ENCODE results near the gene MB.

Gene MB

DNA sequence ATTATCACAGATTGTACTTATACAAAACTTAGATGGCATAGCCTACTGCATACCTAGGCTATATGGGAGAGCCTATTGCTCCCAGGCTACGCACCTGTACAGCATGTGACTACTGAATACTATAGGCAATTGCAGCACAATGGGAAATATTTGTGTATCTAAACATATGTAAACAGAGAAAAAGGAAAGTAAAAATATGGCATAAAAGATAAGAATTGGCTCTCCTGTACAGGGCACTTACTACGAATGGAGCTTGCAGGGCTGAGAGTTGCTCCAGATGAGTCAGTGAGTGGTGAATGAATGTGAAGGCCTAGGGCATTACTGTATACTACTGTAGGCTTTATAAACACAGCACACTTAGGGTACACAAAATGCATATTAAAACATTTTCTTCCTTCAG is 44.3 kb upstream of the MB start:
- Histone ChIP-seq H3K79me2 (ENCODE audit: insufficient read depth, low read depth) (no peaks in the 10 kb centered on the region), H4K20me1 (ENCODE audit: insufficient read depth) (no peaks in the 10 kb centered on the region), H3K27ac (no peak overlapping the region), H3K4me1 (ENCODE audit: low read depth, poor library complexity, severe bottlenecking) (peaks cover 5% of the 10 kb centered on the region), H3K27me3 (ENCODE audit: insufficient read depth, low read depth) (no peaks in the 10 kb centered on the region), H3K36me3 (ENCODE audit: insufficient read depth) (no peaks in the 10 kb centered on the region), H3K9ac (no peak overlapping the region), H3K4me2 (no peak overlapping the region), H2AFZ (ENCODE audit: low read depth) (no peak overlapping the region), H3K4me3 (IDR thresholded peaks at IDR 0.05; ENCODE audit: insufficient read depth, low read depth, low read length) (no peak overlapping the region)
- TF ChIP-seq, protein P1, sequence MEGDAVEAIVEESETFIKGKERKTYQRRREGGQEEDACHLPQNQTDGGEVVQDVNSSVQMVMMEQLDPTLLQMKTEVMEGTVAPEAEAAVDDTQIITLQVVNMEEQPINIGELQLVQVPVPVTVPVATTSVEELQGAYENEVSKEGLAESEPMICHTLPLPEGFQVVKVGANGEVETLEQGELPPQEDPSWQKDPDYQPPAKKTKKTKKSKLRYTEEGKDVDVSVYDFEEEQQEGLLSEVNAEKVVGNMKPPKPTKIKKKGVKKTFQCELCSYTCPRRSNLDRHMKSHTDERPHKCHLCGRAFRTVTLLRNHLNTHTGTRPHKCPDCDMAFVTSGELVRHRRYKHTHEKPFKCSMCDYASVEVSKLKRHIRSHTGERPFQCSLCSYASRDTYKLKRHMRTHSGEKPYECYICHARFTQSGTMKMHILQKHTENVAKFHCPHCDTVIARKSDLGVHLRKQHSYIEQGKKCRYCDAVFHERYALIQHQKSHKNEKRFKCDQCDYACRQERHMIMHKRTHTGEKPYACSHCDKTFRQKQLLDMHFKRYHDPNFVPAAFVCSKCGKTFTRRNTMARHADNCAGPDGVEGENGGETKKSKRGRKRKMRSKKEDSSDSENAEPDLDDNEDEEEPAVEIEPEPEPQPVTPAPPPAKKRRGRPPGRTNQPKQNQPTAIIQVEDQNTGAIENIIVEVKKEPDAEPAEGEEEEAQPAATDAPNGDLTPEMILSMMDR (conservative IDR thresholded peaks at IDR 0.05; ENCODE audit: low read depth, low read length), result no peak

DNA sequence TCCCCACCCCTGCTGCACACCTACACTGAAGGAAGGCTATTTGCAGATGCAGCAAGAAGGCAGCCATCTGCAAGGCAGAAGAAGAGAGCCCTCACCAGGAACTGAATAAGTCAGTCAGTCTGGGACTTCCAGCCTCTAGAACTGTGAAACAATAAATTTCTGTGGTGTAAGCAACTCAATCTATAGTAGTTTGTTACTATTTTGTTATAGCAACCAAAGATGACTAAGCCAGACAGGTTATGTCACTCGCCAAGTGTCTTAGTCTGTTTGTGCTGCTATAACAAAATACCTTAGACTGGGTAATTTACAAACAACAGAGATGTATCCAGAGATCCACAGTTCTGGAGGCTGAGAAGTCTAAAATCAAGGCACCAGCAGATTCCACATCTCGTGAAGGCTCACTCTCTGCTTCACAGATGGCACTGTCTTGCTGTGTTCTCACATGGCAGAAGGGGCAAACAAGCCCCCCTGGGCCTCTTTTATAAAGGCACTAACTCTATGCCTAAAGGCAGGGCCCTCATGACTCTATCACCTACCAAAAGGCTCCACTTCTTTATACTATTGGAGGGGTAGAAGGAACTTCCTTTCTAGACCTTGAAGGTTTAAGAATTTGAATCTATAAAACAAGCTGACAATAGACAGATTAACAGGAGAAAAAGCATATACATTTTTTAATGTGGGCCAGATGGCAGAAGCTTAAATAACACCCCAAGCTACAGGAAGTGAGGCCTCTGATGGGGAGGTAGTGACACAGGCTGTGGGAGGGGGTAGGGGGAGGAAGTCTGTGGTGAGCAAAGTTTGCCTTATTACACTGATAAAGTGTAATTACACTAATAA is 43.4 kb upstream of the MB start:
- Histone ChIP-seq H3K27ac (no peak overlapping the region), H3K9ac (no peak overlapping the region), H3K4me3 (IDR thresholded peaks at IDR 0.05; ENCODE audit: insufficient read depth, low read depth, low read length) (no peak overlapping the region), H4K20me1 (ENCODE audit: insufficient read depth) (no peaks in the 10 kb centered on the region), H3K36me3 (ENCODE audit: insufficient read depth) (no peaks in the 10 kb centered on the region), H2AFZ (ENCODE audit: low read depth) (no peak overlapping the region), H3K4me1 (ENCODE audit: low read depth, poor library complexity, severe bottlenecking) (peaks cover 5% of the 10 kb centered on the region), H3K4me2 (no peak overlapping the region), H3K27me3 (ENCODE audit: insufficient read depth, low read depth) (no peaks in the 10 kb centered on the region), H3K79me2 (ENCODE audit: insufficient read depth, low read depth) (no peaks in the 10 kb centered on the region)
- TF ChIP-seq, protein P1 (conservative IDR thresholded peaks at IDR 0.05; ENCODE audit: low read depth, low read length), result no peak

DNA sequence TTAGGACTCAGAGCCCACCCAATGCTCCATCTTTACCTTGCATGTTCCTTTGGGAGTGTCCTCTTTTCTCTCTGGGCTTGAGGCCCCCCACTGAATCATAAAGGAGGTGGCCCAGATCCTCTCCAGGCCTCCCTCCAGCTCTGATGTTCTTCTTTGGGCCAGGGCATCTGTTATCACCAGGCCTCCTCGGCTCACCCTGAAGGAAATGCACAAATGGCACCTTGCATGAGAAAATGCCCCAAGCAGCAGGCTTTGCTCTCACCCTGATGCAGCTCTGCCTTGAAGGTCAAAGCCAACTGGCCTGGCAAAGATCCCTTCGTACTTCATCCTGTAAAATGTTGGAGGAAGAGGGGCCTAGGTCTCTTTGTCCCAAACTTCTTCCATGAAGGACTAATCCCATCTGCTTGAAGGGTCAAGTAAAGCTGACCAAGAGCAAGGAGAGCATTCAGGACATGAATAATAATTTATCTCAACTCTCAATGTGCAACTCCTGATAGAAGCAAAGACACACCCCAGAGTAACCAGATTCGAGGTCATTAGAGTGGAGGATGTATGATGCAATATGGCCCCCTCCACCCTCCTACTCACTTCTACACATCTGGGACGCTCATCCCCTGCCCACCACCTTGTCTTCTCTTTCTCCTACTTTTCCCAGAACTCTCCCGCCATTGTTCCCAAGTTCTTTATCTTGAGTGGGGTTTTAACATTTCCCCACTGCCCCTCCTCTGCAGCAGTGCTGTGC is 40.6 kb upstream of the MB start:
- H3K27ac ChIP-seq, result no peak overlapping the region
- no peaks in the 10 kb centered on the region for H4K20me1 ChIP-seq (ENCODE audit: insufficient read depth)
- H2AFZ ChIP-seq (ENCODE audit: low read depth), result no peak overlapping the region
- TF ChIP-seq, protein P1 (conservative IDR thresholded peaks at IDR 0.05; ENCODE audit: low read depth, low read length), result no peak
- peaks cover 5% of the 10 kb centered on the region for H3K4me1 ChIP-seq (ENCODE audit: low read depth, poor library complexity, severe bottlenecking)
- H3K79me2 ChIP-seq (ENCODE audit: insufficient read depth, low read depth), result no peaks in the 10 kb centered on the region
- H3K27me3 ChIP-seq (ENCODE audit: insufficient read depth, low read depth), result no peaks in the 10 kb centered on the region
- H3K4me2 ChIP-seq, result no peak overlapping the region
- no peak overlapping the region for H3K9ac ChIP-seq
- no peaks in the 10 kb centered on the region for H3K36me3 ChIP-seq (ENCODE audit: insufficient read depth)
- no peak overlapping the region for H3K4me3 ChIP-seq (IDR thresholded peaks at IDR 0.05; ENCODE audit: insufficient read depth, low read depth, low read length)

DNA sequence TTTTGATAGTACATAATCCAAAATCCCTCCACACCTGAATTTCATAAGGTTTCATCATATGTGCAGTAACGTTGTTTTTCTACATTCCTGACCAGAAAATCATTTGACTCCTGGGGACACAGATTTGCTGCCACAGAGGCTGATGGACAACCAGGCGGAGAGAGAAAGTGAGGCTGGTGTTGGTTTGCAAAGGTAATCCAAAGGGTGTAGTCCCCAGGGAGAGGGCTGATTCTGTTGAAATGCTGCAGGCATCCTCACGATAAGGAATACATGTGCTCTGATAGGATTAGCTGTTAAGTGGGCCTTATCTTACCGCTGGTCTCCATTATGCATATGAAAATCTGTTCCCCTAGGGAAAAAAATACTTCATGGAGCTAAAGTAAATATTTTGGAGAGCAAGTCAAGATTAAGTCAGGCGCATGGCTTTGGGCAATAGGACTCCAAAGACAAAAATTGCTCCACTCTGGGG is 39.2 kb upstream of the MB start:
- Histone ChIP-seq H4K20me1 (ENCODE audit: insufficient read depth) (no peaks in the 10 kb centered on the region), H3K4me2 (no peak overlapping the region), H3K27ac (no peak overlapping the region), H3K36me3 (ENCODE audit: insufficient read depth) (no peaks in the 10 kb centered on the region), H3K79me2 (ENCODE audit: insufficient read depth, low read depth) (no peaks in the 10 kb centered on the region), H3K4me3 (IDR thresholded peaks at IDR 0.05; ENCODE audit: insufficient read depth, low read depth, low read length) (no peak overlapping the region), H3K4me1 (ENCODE audit: low read depth, poor library complexity, severe bottlenecking) (peaks cover 5% of the 10 kb centered on the region), H3K27me3 (ENCODE audit: insufficient read depth, low read depth) (no peaks in the 10 kb centered on the region), H2AFZ (ENCODE audit: low read depth) (no peak overlapping the region), H3K9ac (no peak overlapping the region)
- TF ChIP-seq, protein P1 (conservative IDR thresholded peaks at IDR 0.05; ENCODE audit: low read depth, low read length), result no peak
